Mesenchymal stem cell (in vitro differentiated cells and primary cell): ENCODE data around the gene ESCO1.

Experiments
- DNase-seq: peaks from one replicate; pipeline ENCODE4 v3.0.0-alpha.2; 2013
- H2AFZ ChIP-seq: one replicate; pipeline ENCODE4 v1.6.1; 2013; ENCODE audit warnings: low read depth, mild to moderate bottlenecking, control low read depth, inconsistent platforms, low read length, moderate library complexity
- H2AK5ac ChIP-seq: 2 replicates; pipeline ENCODE4 v1.6.1; 2013; ENCODE audit warnings: low read length, moderate library complexity, mild to moderate bottlenecking, inconsistent platforms; ENCODE audit not compliant: severe bottlenecking
- H2BK120ac ChIP-seq: one replicate; pipeline ENCODE4 v1.6.1; 2013; ENCODE audit warnings: low read depth, mild to moderate bottlenecking, inconsistent platforms, low read length, moderate library complexity
- H2BK12ac ChIP-seq, 2 experiments: one replicate each; pipeline ENCODE4 v1.6.1; 2013; ENCODE audit warnings: inconsistent platforms in 2 of 2, low read length in 2 of 2, mild to moderate bottlenecking in 2 of 2, moderate library complexity in 2 of 2, control low read depth in 1 of 2
- H2BK15ac ChIP-seq: one replicate; pipeline ENCODE4 v1.6.1; 2013; ENCODE audit warnings: mild to moderate bottlenecking, low read depth, inconsistent platforms; ENCODE audit not compliant: poor library complexity, severe bottlenecking
- H2BK5ac ChIP-seq: 2 replicates; pipeline ENCODE4 v1.6.1; 2013; ENCODE audit warnings: low read depth, mild to moderate bottlenecking, low read length, control low read depth, inconsistent platforms; ENCODE audit not compliant: poor library complexity, severe bottlenecking
- H3K14ac ChIP-seq, 2 experiments: one replicate each; pipeline ENCODE4 v1.6.1; 2013; ENCODE audit warnings: inconsistent platforms in 2 of 2, low read length in 2 of 2, control low read depth in 1 of 2, mild to moderate bottlenecking in 1 of 2, moderate library complexity in 1 of 2
- H3K18ac ChIP-seq, 2 experiments: one replicate each; pipeline ENCODE4 v1.6.1; 2013; ENCODE audit warnings: inconsistent platforms in 2 of 2, low read length in 2 of 2, control low read depth in 1 of 2, low read depth in 1 of 2, mild to moderate bottlenecking in 1 of 2
- H3K23ac ChIP-seq, 2 experiments: one replicate each; pipeline ENCODE4 v1.6.1; 2013; ENCODE audit warnings: inconsistent platforms in 2 of 2, low read length in 2 of 2, mild to moderate bottlenecking in 2 of 2, moderate library complexity in 2 of 2, control low read depth in 1 of 2
- H3K27ac ChIP-seq: 2 replicates; pipeline ENCODE4 v1.5.1; 2013; ENCODE audit warnings: mild to moderate bottlenecking, moderate library complexity, low read length, control low read depth, inconsistent platforms; ENCODE audit not compliant: poor library complexity, severe bottlenecking
- H3K27me3 ChIP-seq, 2 experiments: 2 replicates each; pipeline versions ENCODE4 v1.6.1 to v1.7.0; 2013; ENCODE audit warnings: low read length in 2 of 2, mild to moderate bottlenecking in 2 of 2, moderate library complexity in 2 of 2, control low read depth in 1 of 2, inconsistent platforms in 1 of 2; ENCODE audit not compliant: control insufficient read depth in 1 of 2, insufficient read depth in 1 of 2
- H3K36me3 ChIP-seq, 2 experiments: 2 replicates each; pipeline versions ENCODE4 v1.6.1 to v1.7.0; 2013; ENCODE audit warnings: low read length in 2 of 2, control low read depth in 1 of 2, inconsistent platforms in 1 of 2, low read depth in 1 of 2, mild to moderate bottlenecking in 1 of 2; ENCODE audit not compliant: insufficient read depth in 2 of 2, control insufficient read depth in 1 of 2
- H3K4ac ChIP-seq, 2 experiments: one replicate each; pipeline ENCODE4 v1.6.1; 2013; ENCODE audit warnings: inconsistent platforms in 2 of 2, low read length in 2 of 2, mild to moderate bottlenecking in 2 of 2, moderate library complexity in 2 of 2, control low read depth in 1 of 2, low read depth in 1 of 2
- H3K4me1 ChIP-seq: 2 replicates; pipeline ENCODE4 v1.6.1; 2013; ENCODE audit warnings: low read depth, low read length, control low read depth; ENCODE audit not compliant: control insufficient read depth, insufficient read depth
- H3K4me2 ChIP-seq: 2 replicates; pipeline ENCODE4 v1.6.1; 2013; ENCODE audit warnings: low read length, mild to moderate bottlenecking, inconsistent platforms; ENCODE audit not compliant: poor library complexity, severe bottlenecking
- H3K4me3 ChIP-seq, 2 experiments: 2 replicates each; pipeline versions ENCODE4 v1.5.1 to v1.7.0; 2013; ENCODE audit warnings: low read length in 2 of 2, mild to moderate bottlenecking in 2 of 2, control low read depth in 1 of 2, low read depth in 1 of 2; ENCODE audit not compliant: insufficient read depth in 1 of 2
- H3K79me1 ChIP-seq: replicated peaks from 2 replicates; pipeline ENCODE4 v1.6.1; 2013; ENCODE audit warnings: mild to moderate bottlenecking, control low read depth, low read length, inconsistent platforms; ENCODE audit not compliant: poor library complexity, severe bottlenecking
- H3K9ac ChIP-seq: 2 replicates; pipeline ENCODE4 v1.7.0; 2013; ENCODE audit warnings: mild to moderate bottlenecking, low read length, moderate library complexity
- H3K9me3 ChIP-seq: 2 replicates; pipeline ENCODE4 v1.7.0; 2013; ENCODE audit warnings: mild to moderate bottlenecking, low read length; ENCODE audit not compliant: control insufficient read depth
- H4K8ac ChIP-seq: one replicate; pipeline ENCODE4 v1.6.1; 2013; ENCODE audit warnings: inconsistent platforms, mild to moderate bottlenecking, low read length, moderate library complexity
- H4K91ac ChIP-seq: one replicate; pipeline ENCODE4 v1.6.1; 2013; ENCODE audit warnings: mild to moderate bottlenecking, low read length, inconsistent platforms
- WGBS: methylation state at CpG from one replicate; pipeline ENCODE4 v1.1.7; 2013; ENCODE audit warnings: mixed read lengths; 5-methylcytosine and 5-hydroxymethylcytosine counted together

Gene ESCO1

DNA sequence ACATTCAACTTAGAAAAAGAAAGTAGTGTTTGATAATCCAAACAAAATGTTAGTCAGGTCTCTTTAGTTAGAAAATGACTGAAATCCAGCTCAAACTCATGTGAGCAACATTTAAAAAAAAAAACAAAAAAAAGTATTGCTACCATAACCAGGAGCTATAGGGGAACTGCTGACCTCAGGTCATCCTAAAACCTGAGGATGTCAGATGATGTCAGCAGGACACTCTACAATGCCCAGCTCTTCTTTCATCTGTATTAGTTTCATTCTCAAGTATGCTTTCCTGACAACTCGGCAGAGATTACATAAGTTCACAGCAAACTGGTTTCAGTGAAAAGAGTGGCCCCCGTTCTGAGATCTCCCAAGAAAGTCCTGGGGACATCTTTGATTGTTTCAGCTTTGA is 4.2 kb upstream of the ESCO1 start:
- no peak overlapping the region for H4K91ac ChIP-seq

DNA sequence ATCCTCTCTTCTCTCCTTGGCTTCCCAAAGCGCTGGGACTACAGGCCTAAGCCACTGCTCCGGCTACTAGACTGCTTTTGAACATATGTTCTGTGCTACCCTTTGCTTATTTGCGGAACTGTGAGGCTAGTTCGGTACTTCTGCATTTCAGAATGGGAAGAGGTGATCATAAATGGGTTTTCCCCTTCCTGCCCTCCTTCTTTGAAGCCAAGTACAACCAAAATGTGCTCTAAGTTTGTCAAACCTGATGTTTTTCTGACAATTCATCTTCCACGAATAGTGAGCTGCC is 1.7 kb upstream of the ESCO1 start:
- Histone ChIP-seq H2BK12ac (no peak overlapping the region), H3K9ac (no peak overlapping the region), H3K4ac (no peak overlapping the region), H3K18ac (no peak overlapping the region), H3K9me3 (no peaks in the 10 kb centered on the region), H3K23ac (no peak overlapping the region), H3K4me3 (no peak overlapping the region), H4K8ac (no peak overlapping the region), H3K27ac (no peak overlapping the region), H2AK5ac (no peak overlapping the region), H3K27me3 (no peaks in the 10 kb centered on the region), H2AFZ (no peak overlapping the region), H3K4me2 (no peak overlapping the region), H3K4me1 (peaks cover 4% of the 10 kb centered on the region), H2BK120ac (no peak overlapping the region), H4K91ac (no peak overlapping the region), H3K36me3 (no peaks in the 10 kb centered on the region), H3K14ac (no peak overlapping the region), H2BK5ac (no peak overlapping the region), H3K79me1 (no peaks in the 10 kb centered on the region), H2BK15ac (no peak overlapping the region)
- no peak for DNase-seq
- WGBS: 98% methylated on average over 5 of the region's 5 CpGs

More for the DNA sequence above, 4.2 kb upstream of the ESCO1 start:
- Histone ChIP-seq H3K4me1 (peaks cover 1% of the 10 kb centered on the region), H3K27ac (no peak overlapping the region), H3K14ac (no peak overlapping the region), H3K4ac (no peak overlapping the region), H2BK15ac (no peak overlapping the region), H2AFZ (no peak overlapping the region), H3K9me3 (no peaks in the 10 kb centered on the region), H3K4me3 (no peak overlapping the region), H2BK5ac (no peak overlapping the region), H3K18ac (no peak overlapping the region), H3K27me3 (no peaks in the 10 kb centered on the region), H3K36me3 (no peaks in the 10 kb centered on the region), H3K4me2 (no peak overlapping the region), H4K8ac (no peak overlapping the region), H3K23ac (no peak overlapping the region), H2BK120ac (no peak overlapping the region), H2AK5ac (no peak overlapping the region), H3K79me1 (no peaks in the 10 kb centered on the region), H3K9ac (no peak overlapping the region), H2BK12ac (no peak overlapping the region)
- 47% methylated on average over 2 of the region's 2 CpGs for WGBS
- peak; percentile 20 for DNase-seq

DNA sequence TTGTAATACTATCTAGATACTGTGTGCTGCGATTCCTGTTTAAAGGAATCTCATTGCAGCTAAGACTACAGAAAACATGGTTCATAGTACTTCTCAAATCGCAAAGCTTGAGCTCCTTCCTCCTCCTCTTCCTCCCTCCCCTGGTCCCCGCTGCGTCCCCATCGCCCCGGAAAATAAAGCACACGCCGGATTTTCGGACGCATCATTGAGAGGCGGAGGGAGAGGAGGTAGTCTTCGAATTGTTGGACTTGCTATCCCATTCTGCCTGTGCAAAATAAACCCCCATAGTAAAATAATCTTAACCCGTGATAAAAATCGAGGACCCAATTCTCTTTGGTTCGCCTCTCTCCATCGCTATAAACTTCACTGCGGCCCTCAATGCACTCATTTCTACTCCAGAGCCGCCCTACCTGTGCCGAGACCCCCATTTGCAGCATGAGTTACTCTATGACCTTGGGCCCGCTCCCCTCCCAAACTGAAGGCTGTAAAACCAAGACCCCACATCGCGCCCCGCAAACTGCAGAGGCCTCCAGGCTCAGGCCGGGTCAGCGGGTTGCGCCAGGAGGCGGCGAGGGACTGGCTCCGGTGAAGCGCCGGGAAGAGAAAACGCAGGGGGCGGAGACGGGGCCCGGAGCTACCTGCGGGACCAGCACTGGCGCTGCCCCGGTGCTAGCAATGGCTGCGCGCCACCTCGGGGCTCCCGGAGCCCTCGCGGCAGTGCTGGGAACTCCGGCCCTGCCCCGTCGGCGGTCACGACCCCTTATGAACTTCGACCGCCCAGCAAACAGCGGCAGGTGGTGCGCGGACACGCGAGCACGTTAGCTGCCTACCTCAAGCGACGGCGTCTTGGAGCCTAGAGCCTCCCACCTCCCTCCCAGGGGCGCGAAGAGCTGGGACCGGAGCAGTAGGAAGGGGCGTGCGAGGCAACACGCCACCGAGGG is 649 bp downstream of the ESCO1 start:
- peak overlapping the region in 1 of 2 experiments; percentile 89 for H2BK12ac ChIP-seq
- H3K4ac ChIP-seq: peak overlapping the region; percentile 62 to 70
- H2BK120ac ChIP-seq: peak overlapping the region; percentile 59
- peak overlapping the region; percentile 85 to 99 for H3K4me3 ChIP-seq
- no peaks in the 10 kb centered on the region for H3K9me3 ChIP-seq
- H3K23ac ChIP-seq: peak overlapping the region in 1 of 2 experiments; percentile 6
- H2AFZ ChIP-seq: peak overlapping the region; percentile 94
- H3K36me3 ChIP-seq: no peaks in the 10 kb centered on the region
- peak overlapping the region; percentile 79 for H4K91ac ChIP-seq
- H2BK5ac ChIP-seq: peak overlapping the region; percentile 57
- H3K18ac ChIP-seq: peak overlapping the region; percentile 94 to 99
- peak overlapping the region; percentile 89 for H3K4me2 ChIP-seq
- no peak overlapping the region for H2AK5ac ChIP-seq
- peaks cover 4% of the 10 kb centered on the region for H3K4me1 ChIP-seq
- under 1% methylated on average over 65 of the region's 67 CpGs for WGBS
- H3K79me1 ChIP-seq: no peaks in the 10 kb centered on the region
- peak overlapping the region; percentile 99 for H3K9ac ChIP-seq
- peak; percentile 29 for DNase-seq
- H2BK15ac ChIP-seq: peak overlapping the region; percentile 55
- H3K27me3 ChIP-seq: no peaks in the 10 kb centered on the region
- peak overlapping the region in 1 of 2 experiments; percentile 76 for H3K14ac ChIP-seq
- peak overlapping the region; percentile 82 for H4K8ac ChIP-seq
- H3K27ac ChIP-seq: peak overlapping the region; percentile 93

DNA sequence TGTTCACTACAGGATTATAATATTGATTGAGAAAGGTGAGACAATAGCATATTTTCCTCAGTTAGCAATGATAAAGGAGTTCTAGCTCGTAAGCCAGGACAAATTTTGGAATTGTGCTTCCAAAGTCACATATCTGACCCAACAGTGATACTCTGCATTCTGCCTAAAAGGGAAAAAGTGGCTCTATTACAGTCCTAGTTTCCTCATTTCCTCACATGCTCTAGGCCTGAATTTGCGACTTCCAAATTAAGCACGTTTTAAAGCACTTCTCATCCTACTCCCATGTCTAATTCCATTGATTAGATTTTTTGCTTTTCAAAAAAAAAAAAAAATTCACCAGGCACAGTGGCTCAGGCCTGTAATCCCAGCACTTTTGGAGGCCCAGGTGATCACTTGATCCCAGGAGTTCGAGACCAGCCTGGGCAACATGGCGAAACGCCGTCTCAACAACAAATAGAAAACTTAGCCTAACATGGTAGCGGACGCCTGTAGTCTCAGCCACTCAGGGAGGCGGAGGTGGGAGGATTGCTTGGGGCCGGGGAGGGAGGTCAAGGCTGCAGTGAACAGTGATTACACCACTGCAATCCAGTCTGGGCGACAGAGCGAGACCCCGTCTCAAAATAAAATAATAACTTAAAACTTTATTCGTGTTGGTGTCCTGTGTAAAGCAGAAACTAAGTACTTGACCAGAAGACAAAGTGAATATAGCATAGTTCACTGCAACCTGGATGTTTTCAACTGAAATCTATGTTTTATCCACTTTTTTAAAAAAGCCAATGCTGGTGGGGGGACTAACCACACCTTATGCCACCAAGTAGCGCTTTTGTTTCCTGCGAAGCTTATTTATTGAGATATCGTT is 1.5 kb downstream of the ESCO1 start:
- H3K4me1 ChIP-seq: peaks cover 4% of the 10 kb centered on the region
- no peak overlapping the region for H4K91ac ChIP-seq
- H3K23ac ChIP-seq: no peak overlapping the region
- H3K79me1 ChIP-seq: no peaks in the 10 kb centered on the region
- peak overlapping the region; percentile 89 for H3K4me2 ChIP-seq
- DNase-seq: peak; percentile 23
- no peak overlapping the region for H3K27ac ChIP-seq
- no peak overlapping the region for H3K18ac ChIP-seq
- H3K27me3 ChIP-seq: no peaks in the 10 kb centered on the region
- H3K4me3 ChIP-seq: peak overlapping the region in 1 of 2 experiments; percentile 99
- no peak overlapping the region for H2AK5ac ChIP-seq
- no peak overlapping the region for H4K8ac ChIP-seq
- H3K4ac ChIP-seq: no peak overlapping the region
- WGBS: 75% methylated on average over 12 of the region's 18 CpGs
- no peak overlapping the region for H2BK15ac ChIP-seq
- H2AFZ ChIP-seq: no peak overlapping the region
- H2BK120ac ChIP-seq: no peak overlapping the region
- no peak overlapping the region for H3K14ac ChIP-seq
- no peaks in the 10 kb centered on the region for H3K36me3 ChIP-seq
- no peaks in the 10 kb centered on the region for H3K9me3 ChIP-seq
- peak overlapping the region; percentile 99 for H3K9ac ChIP-seq
- no peak overlapping the region for H2BK12ac ChIP-seq
- no peak overlapping the region for H2BK5ac ChIP-seq
